Measurements from ENCODE around the gene UNCX.
"Not testable (repeated sequence)": the region's sequence is repeated elsewhere in the genome, so short reads cannot be mapped to it uniquely, and the experiment has no call there.

Gene UNCX

DNA sequence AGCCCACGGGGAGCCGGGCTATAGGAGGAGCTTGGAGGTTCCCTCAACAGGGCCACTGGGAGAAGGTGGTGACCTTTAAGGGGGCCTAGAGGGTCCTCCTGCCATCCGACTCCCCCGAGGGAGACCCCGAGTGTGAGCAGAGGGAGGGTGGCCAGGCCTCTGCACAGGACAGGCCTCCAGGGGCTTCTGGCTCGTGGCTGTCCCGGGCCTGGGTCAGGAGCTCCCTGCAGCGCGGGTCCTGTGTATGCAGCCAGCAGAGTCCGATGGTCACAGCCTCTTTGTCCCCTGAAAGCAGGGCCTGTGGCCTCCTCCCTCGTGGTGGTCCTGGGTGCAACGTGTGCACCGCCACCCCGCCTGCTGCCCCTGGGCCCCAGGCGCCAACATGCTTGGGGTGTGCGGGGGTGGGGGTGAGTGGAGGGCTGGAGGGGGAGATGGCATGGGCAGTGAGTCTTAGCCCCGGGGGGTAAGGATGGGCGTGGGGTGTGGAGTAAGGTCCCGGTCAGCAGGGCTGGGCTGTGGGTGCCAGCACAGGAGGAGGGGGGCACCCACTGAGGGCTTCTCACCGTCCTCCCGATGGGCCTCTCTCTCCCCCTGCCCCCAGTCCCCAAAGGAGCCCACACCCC is 27.1 kb downstream of the UNCX start:
- no peak for DNase-seq

DNA sequence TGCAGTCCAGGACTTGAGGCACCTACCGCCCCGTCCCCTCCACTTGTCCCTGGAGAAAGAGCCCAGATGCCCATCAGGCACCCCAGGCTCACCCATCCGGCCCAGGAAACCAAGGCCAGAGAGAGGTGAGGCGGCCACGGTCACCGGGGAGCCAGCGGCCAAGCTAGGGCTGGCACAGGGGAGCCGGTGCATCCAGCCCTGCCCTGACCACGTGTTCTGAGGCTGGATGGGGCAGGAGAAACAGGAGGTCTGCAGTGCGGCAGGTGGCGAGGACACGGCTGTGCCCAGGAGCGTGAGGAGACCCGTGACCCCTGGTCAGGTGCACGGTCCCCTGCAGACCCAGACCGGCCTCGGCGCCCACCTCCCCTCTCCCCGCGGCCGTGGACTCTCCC is 27.6 kb downstream of the UNCX start:
- DNase-seq: no peak

DNA sequence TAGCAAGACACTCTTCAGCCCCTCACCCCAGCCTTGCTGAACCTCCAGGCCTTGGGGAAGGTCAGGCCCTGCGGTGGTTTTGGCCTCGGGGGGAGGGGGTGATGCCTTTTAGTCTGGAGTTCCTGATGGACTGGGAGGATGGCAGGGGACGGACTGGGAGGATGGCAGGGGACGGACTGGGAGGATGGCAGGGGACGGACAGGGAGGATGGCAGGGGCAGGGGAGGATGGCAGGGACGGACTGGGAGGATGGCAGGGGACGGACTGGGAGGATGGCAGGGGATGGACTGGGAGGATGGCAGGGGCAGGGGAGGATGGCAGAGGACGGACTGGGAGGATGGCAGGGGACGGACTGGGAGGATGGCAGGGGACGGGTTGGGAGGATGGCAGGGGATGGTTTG is 28.4 kb downstream of the UNCX start:
- DNase-seq: not testable (repeated sequence)

DNA sequence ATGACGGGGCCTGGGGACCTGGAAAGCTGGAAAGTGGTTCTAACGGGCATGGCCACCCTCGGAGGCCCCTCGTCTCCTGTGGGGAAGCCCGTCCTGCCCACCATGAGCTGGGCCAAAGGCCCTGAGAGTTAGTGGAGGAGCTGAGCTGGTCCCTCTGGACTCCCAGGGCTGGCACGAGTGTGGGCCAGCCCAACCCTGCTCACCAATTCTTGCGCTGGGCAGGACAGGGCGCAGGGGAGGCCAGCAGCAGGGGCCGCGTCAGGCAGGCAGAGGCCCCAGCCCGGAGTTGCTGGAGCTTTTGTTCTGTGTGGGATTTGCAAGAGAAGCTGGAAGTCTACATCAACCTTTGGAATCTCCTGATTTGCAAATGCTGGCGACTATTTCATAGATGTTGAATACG is 29.8 kb downstream of the UNCX start:
- DNase-seq: no peak

DNA sequence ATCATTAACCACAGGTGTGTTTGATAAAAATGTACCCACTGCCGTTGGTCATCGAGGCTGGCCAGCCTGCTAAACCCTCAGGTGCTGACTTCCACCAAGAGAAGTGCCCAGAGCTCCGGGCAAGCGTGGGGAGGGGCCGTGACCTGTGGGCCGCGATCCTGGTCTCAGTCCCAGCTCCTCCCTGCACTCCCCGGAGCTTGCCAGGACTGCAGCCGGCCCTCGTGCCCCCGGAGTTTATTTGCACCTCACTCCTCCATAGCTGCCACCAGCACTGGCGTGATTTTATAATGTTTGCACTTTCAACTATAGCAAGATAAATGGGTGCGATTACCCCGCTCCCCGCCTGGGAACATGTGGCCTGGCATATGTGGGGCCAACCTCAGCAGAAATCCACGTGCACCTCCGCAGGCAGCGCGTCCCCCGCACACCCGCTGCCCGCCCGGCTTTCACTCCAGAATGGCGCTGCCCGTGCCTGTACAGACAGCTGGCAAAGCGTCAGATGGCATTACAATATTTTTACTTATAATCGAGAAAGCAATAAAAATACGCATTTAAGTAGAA is 30.8 kb downstream of the UNCX start:
- DNase-seq: no peak

DNA sequence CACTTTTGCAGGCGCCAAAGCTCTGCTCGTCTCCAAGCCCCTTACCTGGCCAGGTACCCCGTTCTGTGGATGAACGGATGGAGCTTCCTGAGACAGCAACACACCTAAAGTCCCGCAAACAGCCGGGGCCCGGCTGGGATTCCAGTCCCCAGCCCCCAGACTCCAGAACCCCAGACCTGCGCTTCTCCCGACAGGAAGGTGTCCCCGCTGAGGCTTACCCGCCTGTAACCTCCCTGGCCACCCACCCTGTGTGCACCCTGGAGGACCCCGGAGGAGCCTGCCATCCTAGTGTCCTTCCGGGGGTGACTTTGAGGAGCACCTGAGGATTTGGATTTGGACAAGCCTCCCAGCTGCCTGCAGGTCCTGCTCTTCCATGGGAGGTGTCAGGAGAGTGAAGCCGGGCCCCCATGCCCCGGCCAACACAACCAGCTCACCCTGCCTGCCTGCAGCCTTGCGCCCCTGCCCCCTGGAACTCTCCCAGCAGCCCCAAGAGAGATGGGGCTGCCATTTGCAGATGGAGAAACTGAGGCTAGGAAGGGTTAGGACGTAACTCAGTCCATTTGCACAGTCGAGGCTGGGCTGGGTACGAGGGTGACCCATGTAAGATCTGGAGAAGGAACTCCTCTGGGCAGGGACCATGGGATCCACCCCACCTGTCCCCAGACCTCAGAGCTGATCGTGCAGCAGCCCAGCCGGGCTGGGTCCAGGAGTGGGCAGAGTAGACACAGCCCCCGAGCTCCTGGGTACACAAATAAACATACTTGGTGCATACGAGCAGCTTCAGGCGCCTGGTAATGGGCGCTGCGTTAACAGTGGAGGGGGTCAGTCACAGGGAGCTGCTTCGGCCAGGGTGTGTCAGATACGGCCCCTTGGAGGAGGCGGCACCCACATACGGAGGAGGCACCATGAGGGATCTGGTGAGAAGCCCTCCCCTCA is 31.9 kb downstream of the UNCX start:
- no peak for DNase-seq

DNA sequence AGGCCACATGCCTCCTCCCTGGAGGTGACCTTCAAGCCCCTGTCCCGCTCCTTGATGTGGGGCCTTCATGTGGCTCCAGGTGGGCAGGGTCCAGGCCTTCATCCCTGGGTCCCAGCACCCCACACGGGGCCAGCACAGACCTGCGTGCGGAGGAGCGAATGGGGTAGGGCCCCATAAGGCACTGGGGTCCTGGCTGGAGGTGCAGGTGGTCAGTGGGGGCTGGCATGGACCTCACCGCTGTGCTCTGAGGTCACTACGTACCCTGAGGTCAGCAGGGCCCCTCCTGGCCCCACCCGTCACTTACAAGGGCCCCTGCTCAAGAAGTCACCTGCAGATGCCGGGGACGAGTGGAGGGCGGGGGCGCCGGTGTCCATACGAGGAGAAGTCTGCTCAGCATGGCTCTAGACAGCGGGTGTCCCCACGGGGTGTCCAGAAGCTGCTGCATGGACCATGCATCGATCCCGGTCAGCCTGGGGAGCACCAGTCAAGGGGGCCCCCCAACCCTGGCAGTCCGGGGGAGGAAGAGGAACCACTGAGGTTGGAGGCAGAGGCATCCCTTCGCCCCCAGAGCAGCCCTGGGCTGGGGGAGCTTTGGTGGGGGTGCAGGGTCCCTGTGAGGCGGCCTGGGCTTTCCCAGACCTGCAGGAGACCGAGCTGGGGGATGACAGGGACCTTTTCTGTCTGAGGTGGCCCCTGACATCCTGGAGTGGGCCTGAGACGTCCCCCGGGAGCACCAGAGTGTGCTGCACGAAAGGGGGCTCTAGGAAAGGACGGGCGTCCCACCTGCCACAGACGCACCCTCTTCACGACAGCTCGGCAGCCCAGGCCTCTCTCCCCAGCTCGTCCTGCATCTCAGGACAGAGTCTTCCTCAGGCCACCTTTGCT is 34.6 kb downstream of the UNCX start:
- DNase-seq: no peak

DNA sequence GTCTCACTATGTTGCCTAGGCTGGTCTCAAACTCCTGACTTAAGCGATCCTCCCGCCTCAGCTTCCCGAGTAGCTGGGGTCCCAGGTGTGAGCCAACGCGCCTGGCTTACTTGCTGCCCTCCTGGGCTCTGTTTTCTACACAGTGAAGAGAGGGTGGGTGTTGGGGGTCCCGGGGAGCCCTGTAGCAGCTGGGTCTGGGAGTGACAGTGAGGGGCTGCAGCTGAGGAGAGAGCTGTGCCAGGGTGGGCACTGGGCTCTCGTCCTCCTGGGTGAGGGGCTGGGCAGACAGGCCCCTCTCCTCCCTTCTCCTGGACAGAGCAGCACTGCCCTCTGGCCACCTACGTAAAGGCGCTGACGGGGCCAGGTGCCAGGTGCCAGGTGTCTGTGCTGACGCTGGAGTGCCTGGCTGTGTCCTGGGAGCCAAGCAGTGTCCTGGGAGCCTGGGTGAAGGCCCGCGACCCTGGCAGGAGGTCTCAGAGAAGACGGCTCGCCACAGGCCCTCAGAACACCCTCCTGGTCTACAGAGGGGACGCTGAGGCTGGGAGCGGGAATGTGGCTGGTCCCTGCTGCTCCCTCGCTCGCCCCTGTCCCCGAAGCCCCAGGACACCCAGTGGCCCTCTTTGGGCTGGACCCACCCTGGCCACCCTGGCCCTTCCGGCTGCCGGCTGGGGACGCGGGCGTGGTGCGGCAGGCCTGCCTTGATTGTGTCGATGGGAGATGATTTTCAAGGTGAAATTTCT is 35.6 kb downstream of the UNCX start:
- DNase-seq: no peak

DNA sequence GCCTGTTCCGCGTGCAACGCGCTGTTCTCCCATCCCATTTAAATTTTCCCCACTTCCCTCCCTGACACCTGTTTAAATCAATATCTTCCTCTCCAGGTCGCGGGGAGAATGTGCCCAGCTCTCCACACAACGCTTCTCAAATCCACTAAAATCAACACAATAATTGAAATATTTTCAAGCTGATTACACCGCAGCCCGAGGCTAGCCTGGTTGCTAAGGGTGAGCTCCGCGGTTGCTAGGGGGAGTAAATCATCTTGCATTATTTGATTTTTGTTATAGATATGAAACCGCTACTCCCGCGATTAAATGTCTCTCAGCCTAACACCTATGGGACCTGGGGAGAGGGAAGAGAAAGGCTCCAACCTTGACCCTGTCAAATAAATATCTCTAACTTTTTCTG is 36.2 kb downstream of the UNCX start:
- DNase-seq: no peak

DNA sequence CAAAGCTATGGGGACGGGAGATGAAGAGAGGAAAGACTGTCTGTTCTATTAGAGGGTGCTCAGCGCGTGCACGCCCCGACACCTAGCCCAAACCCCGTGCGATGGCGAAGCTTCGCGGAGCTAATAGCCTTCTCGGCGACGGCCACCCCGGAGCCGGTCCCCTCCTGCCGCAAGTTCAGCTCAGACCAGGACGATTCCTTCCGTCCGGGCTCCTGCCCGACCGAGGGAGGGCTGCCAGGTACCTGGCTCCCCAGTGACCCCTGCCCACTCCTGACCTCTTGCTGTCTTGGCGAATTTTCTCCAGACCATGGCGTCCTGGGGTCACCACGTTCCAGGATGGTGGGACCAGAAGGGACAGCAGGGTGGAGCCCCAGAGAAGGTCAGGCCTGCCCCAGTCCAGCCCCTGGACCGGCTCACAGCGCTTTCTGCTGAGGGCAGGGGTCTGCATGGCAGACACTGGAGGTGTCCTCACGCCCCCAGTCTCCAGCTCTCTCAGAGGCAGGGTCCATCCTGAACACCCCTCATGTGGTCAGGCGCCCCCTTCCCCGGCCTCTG is 36.7 kb downstream of the UNCX start:
- no peak for DNase-seq

DNA sequence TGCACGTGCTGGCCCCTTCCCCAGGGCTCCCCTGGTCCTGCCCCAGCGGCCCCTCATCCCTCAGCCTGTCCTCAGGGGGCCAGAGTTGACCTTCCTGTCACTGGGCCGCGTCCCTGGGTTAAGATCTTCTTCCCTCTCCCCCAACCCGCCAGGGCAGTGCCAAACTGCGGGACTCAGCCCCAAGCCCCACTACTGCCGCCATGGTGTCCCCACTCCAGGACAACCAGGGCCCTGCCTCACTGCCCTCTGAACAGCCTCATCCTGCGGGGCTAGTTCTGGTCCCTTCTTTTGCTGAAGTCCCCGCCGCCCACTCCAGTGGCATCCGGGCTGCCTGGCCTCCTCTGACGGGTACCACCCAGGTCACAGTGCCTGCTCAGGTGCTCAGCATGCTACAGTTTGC is 37.5 kb downstream of the UNCX start:
- no peak for DNase-seq

DNA sequence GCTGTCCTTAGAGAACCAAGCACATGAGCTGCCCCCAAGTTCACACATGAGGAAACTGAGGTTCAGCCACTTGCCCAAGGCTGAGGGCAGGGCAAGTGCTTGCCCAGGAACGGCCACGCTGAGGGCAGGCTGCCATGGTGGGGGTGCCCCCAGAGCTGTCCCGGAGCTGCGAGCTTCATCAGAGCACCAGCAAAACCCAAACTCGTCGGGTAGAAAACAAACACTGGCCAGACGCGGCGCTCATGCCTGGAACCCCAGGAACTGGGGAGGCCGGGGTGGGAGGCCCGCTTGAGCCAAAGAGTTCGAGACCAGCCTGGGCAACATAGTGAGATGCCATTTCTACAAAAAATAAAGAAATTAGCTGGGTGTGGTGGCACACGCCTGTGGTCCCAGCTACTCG is 38.4 kb downstream of the UNCX start:
- no peak for DNase-seq

DNA sequence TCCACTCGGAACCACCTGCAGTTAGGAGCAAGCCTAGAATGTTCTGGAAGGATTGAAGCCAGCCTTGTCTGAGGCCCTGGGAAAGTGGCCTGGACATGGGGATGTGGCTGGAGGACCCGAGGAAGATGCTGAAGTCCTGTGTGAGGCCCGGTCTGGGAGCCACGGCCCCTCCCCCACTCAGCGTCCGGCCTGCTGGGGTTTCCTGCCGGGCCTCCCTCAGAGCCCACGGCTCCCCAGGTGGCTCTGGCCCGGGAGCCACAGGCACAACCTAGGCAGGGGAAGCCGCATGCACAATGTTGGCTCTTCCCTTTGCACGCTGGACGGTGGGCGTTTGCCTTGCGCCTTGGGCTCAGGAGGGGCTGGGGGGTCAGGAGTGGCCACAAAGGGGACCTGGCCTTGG is 39.0 kb downstream of the UNCX start:
- DNase-seq: no peak

DNA sequence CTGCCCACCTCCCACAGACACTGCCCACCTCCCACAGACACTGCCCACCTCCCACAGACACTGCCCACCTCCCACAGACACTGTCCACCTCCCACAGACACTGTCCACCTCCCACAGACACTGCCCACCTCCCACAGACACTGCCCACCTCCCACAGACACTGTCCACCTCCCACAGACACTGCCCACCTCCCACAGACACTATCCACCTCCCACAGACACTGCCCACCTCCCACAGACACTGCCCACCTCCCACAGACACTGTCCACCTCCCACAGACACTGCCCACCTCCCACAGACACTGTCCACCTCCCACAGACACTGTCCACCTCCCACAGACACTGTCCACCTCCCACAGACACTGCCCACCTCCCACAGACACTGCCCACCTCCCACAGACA is 39.5 kb downstream of the UNCX start:
- not testable (repeated sequence) for DNase-seq

DNA sequence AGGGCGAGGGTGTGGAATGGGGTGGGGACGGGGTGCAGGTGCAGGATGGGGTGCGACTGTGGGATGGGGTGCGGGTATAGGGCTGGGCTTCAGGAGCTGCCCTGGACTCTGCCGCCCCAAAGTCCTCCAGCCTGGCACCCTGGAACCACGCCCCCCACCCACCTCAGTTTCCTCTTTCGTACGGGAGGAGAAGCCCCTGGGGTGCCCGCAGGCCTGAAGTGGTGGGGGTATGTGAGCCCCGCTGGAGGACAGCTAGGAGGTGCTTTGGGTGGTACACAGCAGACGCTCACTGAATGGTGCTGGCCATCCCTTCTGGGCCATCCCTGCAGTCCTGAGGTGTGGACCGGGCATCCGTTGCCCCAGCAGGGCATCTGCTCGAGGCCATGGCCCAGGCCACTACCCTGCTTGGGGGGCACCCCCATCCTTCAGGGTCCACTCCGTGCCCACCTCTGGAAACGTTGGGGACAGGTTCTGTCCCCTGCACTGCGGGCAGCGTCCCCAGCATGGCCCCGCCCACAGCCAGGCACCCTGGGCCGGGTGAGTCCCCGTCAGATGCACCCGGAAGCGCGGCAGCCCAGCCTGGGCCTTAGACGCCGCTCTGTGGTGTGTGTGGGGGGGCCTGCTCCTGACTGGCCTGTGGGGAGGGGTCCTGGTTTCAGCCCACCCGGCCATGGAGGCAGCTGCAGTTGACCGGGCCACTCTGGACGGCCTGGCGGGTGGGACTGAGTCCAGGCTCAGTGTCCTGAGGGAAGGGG is 41.6 kb downstream of the UNCX start:
- no peak for DNase-seq

DNA sequence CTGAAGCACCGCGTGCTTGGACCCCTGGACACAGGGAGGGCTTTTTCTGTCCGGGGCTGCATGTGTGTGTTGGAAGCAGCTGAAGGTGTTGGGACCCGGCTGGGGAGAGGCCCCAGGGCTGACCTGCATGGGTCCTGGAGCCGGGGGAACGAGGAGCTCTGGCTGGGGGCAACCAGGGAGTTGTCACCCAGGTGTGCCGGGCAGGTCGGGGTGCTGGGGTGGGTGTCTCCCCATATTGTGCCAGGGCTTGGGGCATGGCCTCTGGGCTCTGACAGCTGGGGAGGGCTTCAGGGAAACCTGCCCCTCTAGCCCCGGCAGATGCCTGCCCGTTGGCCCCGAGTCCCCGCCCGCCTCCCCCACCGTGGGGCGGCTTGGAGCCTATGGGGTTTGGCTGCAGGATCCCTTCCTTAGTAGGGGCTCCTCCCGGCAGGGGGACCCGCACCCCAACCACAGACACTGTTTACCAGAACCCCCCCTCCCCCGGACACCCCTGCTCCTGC is 42.3 kb downstream of the UNCX start:
- DNase-seq: no peak

DNA sequence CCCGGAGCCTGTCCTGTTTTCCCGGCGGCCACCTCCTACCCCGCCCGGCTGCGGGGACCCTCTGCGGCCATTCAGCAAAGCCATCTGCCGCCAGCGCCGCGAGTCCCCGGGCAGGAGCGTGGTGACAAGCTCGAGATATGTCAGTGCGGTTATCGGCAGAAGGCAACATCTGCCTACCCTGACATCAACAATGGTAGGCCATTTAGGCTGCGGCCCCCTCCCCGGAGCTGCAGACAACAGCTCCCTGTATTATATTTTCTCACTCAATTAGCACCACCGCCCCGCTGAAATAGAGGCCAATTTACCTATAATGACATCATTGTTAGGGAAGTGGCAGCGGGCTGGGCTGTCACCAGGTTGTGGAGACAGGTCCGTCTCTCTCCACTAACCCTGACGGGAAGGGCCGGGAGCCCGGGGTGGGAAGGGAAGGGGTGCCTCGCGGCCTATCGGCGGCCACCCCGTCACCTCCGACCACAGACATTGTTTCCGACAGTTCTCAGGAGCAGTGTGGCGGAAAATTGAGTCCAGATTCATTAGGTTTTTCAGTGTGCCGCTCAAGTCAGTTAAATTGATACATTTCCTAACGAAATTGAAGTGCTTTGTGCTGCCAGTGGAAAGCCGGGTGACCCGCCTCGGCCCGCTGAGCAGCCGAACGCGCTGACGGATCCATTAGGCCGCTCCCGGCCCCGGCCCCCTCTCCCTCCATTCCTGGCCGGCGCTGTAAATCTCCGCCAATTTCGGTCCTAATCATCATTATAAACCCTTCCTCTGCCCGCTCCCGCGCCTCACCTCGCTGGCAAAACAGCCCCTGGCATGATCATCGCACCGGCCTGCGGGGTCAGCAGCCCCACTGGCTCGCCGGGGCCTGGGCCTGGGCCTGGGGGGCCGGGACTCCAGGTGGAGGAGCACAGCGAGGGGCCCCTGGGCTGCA is 43.0 kb downstream of the UNCX start:
- no peak for DNase-seq

DNA sequence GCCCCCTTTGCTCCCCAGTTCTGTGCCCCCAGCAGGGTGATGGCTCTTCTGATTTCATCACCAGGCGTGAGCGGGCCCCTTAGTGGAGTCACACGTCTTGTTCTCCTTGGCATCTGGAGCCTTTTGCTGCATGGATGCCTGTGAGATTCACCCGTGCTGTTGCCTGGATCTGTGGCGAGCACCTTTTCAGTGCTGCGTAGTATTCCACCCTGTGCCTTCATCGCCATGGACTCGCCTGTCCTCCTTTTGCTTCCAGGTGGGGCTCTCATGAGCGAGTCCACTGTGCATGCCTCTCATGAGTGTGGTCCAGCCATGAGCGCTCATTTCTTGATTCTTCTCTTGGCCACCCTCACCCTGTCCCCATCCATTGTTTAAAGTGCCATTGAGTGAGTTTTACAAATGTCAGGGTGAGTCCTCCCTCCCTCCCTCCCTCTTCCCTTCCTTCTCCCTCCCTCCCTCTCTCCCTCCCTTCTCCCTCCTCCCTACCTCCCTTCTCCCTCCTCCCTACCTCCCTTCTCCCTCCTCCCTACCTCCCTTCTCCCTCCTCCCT is 44.0 kb downstream of the UNCX start:
- no peak for DNase-seq

DNA sequence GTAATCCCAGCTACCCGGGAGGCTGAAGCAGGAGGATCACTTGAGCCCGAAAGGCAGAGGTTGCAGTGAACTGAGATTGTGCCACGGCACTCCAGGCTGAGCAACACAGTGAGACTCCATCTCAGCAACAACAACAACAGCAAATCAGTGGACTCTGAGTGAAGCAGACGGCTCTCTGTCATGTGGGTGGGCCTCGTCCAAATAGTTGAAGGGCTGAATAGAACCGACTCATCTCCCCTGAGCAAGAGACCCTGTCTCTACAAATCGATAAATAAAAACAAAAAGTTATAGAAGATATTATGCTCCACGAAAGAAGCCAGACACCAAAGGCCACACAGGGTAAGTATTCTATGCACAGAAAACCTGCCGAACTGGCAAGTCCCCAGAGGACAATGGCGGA is 45.9 kb downstream of the UNCX start:
- DNase-seq: no peak

DNA sequence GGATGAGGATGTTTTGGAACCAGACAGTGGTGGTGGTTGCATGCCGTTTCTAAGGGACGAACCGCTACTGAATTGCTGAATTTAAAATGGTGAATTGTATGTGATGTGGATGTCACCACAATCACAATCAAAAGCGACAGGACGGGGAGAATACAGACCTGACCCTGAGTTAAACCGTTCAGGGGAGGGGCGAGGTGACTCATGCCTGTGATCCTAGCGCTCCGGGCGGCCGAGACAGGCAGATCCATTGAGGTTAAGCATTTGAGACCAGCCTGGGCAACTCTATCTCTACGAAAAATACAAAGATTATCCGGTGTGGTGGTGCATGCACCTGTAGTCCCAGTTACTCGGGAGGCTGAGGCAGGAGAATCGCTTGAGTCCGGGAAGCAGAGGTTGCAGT is 46.4 kb downstream of the UNCX start:
- no peak for DNase-seq

Measured in T-helper 1 cell (primary cell).